Tibial nerve (tissue), 4 donors: ENCODE data around the gene OR1F1. TPM values are rescaled to one million over a fixed set of nuclear protein-coding genes. Genes with fewer than 3 reads are reported as not detected.

ENCODE experiments used
- DNase-seq, 2 donors: peaks; one replicate each; pipeline ENCODE4 v3.0.0-alpha.2; 2019; ENCODE audit warnings: low spot score in 2 of 2
- H3K27ac ChIP-seq, 4 donors: fragments of 200-600 bp; sonication (generic) in 3 of 4; one replicate each; pipeline ENCODE4 v1.5.1; 2017 to 2019; ENCODE audit warnings: mild to moderate bottlenecking in 1 of 4
- H3K27me3 ChIP-seq, 2 donors: fragments of 200-600 bp; sonication (generic) in 1 of 2; one replicate each; pipeline versions ENCODE4 v1.5.1 to v1.6.0; 2017 to 2019
- H3K36me3 ChIP-seq, 3 donors: fragments of 200-600 bp; sonication (generic); one replicate each; pipeline ENCODE4 v1.5.1; 2018 to 2019
- H3K4me1 ChIP-seq, 4 donors: fragments of 200-600 bp; sonication (generic) in 3 of 4; one replicate each; pipeline ENCODE4 v1.5.1; 2017 to 2019
- H3K4me3 ChIP-seq, 4 donors: fragments of 200-600 bp; sonication (generic) in 3 of 4; one replicate each; pipeline ENCODE4 v1.5.1; 2017 to 2019; ENCODE audit warnings: mild to moderate bottlenecking in 1 of 4, moderate library complexity in 1 of 4
- H3K9me3 ChIP-seq, 4 donors: fragments of 200-600 bp; sonication (generic) in 3 of 4; one replicate each; pipeline ENCODE4 v1.5.1; 2017 to 2019
- EP300 ChIP-seq, 2 donors: sonication (generic); formaldehyde crosslinking; IDR thresholded peaks; one replicate each; pipeline ENCODE4 v1.6.1; 2017; ENCODE audit warnings: antibody characterized with exemption in 2 of 2, mild to moderate bottlenecking in 1 of 2
- POLR2A ChIP-seq, 2 donors: fragments of 450-650 bp; IDR thresholded peaks; one replicate each; pipeline ENCODE4 v1.6.1; 2017; ENCODE audit warnings: antibody characterized with exemption in 2 of 2, mild to moderate bottlenecking in 2 of 2, moderate library complexity in 2 of 2
- WGBS, 2 donors: methylation state at CpG; one replicate each; pipeline ENCODE4 v1.1.5; 2018; 5-methylcytosine and 5-hydroxymethylcytosine counted together
- total RNA-seq, 4 donors: library from RNA; depleted of rRNA; stranded (reverse); fragments of >200 nt; gene quantifications; one replicate each; pipeline ENCODE4 v1.1.0, GENCODE V29; 2016
- TF ChIP-seq, protein P1 (sequence below), 5 experiments: fragments of 200-600 bp in 3 of 5; fragments of 450-650 bp in 2 of 5; sonication (generic) in 3 of 5; IDR thresholded peaks; one replicate each; pipeline ENCODE4 v1.5.1; 2016 to 2019; ENCODE audit warnings: antibody characterized with exemption in 5 of 5, mild to moderate bottlenecking in 3 of 5, moderate library complexity in 2 of 5

OR1F1 gene
- total RNA-seq, 4 donors from 2014 or later: not detected

DNA sequence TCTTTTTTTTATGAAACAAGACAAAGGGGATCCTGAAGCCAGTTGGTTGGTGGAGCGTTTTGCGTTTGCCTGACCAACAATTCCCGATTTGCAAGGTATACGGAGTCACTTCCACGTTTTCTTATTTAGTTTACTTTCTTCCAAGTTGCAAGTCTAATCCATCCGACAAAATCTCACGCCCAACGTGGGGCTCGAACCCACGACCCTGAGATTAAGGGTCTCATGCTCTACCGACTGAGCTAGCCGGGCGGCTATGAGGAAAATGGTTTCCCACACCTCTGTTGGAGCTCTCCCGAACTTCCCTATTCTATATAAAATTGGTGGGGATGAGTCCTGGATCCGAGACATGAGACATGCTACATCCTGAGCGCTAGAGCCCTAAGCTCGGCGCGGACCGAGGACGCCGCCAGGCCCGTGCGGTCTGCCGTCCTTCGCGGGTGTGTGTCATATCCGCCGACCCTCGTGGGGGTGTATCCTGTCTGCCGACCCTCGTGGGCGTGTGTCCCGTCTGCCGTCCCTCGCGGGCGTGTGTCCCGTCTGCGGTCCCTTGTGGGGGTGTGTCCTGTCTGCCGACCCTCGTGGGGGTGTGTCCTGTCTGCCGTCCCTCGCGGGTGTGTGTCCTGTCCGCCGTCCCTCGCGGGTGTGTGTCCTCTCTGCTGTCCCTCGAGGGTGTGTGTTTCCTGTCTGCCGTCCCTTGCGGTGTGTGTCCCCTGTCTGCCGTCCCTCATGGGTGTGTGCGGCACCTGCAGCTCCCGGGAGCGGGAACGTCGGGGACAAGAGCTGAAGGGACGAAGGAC, 30.6 kb upstream of the OR1F1 start:
- Histone ChIP-seq H3K4me3 (peak overlapping the region; percentile 68 to 97 (median 87)), H3K27me3 (no peaks in the 10 kb centered on the region), H3K36me3 (no peaks in the 10 kb centered on the region), H3K9me3 (peaks cover 0 to 15% (median 0%) of the 10 kb centered on the region in 4 donors), H3K27ac (peak overlapping the region; percentile 75 to 93 (median 88)), H3K4me1 (peaks cover 0 to 23% (median 6%) of the 10 kb centered on the region in 4 donors)
- WGBS, 2 donors: 0 to 2% methylated on average over 19 to 50 of the region's 59 CpGs
- TF ChIP-seq EP300 (IDR thresholded peaks at IDR 0.05) (peak in 1 of 2 donors; percentile 41), POLR2A (IDR thresholded peaks at IDR 0.05) (no peak)
- TF ChIP-seq, protein P1, sequence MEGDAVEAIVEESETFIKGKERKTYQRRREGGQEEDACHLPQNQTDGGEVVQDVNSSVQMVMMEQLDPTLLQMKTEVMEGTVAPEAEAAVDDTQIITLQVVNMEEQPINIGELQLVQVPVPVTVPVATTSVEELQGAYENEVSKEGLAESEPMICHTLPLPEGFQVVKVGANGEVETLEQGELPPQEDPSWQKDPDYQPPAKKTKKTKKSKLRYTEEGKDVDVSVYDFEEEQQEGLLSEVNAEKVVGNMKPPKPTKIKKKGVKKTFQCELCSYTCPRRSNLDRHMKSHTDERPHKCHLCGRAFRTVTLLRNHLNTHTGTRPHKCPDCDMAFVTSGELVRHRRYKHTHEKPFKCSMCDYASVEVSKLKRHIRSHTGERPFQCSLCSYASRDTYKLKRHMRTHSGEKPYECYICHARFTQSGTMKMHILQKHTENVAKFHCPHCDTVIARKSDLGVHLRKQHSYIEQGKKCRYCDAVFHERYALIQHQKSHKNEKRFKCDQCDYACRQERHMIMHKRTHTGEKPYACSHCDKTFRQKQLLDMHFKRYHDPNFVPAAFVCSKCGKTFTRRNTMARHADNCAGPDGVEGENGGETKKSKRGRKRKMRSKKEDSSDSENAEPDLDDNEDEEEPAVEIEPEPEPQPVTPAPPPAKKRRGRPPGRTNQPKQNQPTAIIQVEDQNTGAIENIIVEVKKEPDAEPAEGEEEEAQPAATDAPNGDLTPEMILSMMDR (IDR thresholded peaks at IDR 0.05): no peak
- DNase-seq: peak; percentile 65 to 85

DNA sequence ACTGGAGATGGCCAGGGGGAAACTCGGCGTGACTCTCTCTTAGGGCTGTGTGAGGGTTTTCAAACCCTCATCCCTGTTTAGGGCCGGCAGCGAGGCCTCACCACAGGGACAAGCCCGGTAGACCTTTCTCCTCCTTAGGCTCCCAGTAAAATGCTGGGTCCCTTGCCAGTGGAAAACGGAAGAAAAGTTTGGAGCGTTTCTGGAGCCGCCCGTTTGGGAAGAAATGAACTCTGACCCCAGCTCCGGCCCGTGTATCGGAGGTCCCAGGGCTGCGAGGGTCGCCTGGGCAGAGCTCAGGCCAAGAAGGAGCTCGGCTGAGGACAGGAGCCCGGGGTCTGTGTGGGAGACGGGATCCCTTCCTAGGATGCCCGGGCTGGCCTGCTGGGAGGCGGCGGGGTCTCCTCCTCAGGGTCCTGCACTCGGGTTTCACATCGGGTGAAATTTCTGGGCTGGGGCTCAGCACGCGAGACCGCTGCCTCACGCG, 29.9 kb upstream of the OR1F1 start:
- peak overlapping the region; percentile 75 to 93 (median 88) for H3K27ac ChIP-seq
- no peak for DNase-seq
- H3K27me3 ChIP-seq: no peaks in the 10 kb centered on the region
- no peak for TF ChIP-seq EP300 (IDR thresholded peaks at IDR 0.05)
- TF ChIP-seq, protein P1 (IDR thresholded peaks at IDR 0.05): no peak
- no peak for TF ChIP-seq POLR2A (IDR thresholded peaks at IDR 0.05)
- peaks cover 0 to 21% (median 6%) of the 10 kb centered on the region in 4 donors for H3K4me1 ChIP-seq
- no peaks in the 10 kb centered on the region for H3K36me3 ChIP-seq
- peak overlapping the region; percentile 68 to 97 (median 87) for H3K4me3 ChIP-seq
- peaks cover 0 to 15% (median 0%) of the 10 kb centered on the region in 4 donors for H3K9me3 ChIP-seq
- WGBS, 2 donors: 0 to 1% methylated on average over 26 to 27 of the region's 27 CpGs

DNA sequence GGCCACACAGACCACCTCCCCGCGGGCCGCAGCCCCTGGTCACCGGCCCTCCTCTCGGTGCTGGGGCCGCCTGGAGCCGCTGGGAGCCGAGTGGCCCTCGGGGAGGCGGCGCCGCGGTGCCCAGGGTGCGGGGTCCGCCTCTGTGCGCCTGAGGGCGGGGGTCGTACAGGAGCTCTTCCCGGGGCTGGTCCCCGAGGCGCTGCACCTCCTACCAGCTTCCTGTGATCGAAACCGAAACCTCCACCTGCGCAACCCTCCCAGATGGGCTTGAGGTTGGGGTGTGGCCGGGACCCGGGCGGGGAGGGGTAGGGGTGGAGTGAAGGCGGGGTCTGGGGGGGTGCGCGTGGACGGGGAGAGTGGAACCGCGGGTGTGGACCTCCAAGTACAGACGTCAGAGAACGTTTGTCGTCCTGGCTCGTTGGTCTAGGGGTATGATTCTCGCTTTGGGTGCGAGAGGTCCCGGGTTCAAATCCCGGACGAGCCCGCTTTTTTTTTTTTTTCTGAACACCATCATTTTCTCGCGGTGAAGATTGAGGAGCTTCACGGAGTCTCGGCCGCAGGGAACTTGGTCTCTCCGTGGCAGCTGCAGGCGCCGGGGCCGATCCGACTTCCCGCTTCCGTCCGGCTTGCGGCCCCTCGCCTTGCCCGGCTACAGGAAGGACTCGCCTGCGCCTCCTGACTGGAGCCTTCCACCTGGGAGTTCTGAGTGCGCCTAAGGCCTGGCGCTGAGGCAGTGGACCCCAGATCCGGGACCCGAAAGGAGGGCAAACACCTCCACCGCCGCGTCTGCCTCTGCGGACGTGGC, 29.3 kb upstream of the OR1F1 start:
- H3K9me3 ChIP-seq: peaks cover 0 to 14% (median 0%) of the 10 kb centered on the region in 4 donors
- WGBS, 2 donors: 1 to 2% methylated on average over 56 to 67 of the region's 70 CpGs
- no peaks in the 10 kb centered on the region for H3K36me3 ChIP-seq
- H3K27me3 ChIP-seq: no peaks in the 10 kb centered on the region
- H3K4me3 ChIP-seq: peak overlapping the region; percentile 68 to 97 (median 87)
- TF ChIP-seq POLR2A (IDR thresholded peaks at IDR 0.05) (peak in 1 of 2 donors; percentile 36), EP300 (IDR thresholded peaks at IDR 0.05) (peak in 1 of 2 donors; percentile 6)
- TF ChIP-seq, protein P1 (IDR thresholded peaks at IDR 0.05): no peak
- peaks cover 0 to 21% (median 6%) of the 10 kb centered on the region in 4 donors for H3K4me1 ChIP-seq
- DNase-seq: peak; percentile 80 to 86
- peak overlapping the region; percentile 75 to 93 (median 88) for H3K27ac ChIP-seq

DNA sequence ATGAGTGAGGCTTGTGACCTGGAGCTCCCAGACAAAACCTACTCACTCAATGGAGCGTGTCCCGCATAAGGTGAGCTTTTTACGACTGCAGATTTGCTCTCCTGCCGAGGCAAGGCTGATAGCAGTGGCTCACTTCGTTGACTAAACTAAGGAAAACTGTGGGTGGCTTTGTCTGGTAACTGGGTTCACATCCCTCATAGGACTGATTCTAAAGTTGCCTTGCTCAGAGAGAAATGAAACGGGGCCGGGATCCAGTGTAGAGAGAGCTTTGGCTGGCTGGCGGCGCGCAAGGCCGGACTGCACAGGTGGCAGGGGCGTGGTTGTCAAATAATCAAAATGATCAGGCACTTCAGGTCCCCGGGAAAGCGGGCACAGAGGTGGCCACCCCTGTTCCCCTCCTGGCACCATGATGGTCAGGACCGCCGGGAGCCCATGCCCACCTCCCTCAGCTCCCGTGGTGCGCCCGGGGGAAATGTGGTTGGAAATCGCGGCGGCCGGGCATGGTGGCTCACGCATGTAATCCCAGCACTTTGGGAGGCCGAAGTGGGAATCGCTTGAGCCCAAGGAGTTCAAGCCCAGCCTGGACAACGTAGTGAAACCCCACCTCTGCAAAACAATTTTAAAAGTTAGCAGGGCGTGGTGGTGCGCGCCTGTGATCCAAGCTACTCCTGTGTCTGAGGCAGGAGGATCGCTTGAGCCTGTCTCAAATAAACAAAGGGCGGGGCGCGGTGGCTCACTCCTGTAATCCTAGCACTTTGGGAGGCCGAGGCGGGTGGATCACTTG, 26.6 kb upstream of the OR1F1 start:
- DNase-seq: no peak
- Histone ChIP-seq H3K27me3 (no peaks in the 10 kb centered on the region), H3K9me3 (no peaks in the 10 kb centered on the region), H3K4me1 (peaks cover 0 to 26% (median 8%) of the 10 kb centered on the region in 4 donors), H3K36me3 (no peaks in the 10 kb centered on the region), H3K27ac (no peak overlapping the region), H3K4me3 (no peak overlapping the region)
- TF ChIP-seq POLR2A (IDR thresholded peaks at IDR 0.05) (no peak), EP300 (IDR thresholded peaks at IDR 0.05) (no peak)
- TF ChIP-seq, protein P1 (IDR thresholded peaks at IDR 0.05): no peak
- WGBS, 2 donors: 84 to 85% methylated on average over 33 to 36 of the region's 36 CpGs
